Neutrophil (primary cell): ENCODE measurements around the gene FANK1.

Experiments
- H3K27ac ChIP-seq: fragments of 200-600 bp; sonication (generic); 2 replicates; pipeline ENCODE4 v1.5.1; 2016; ENCODE audit warnings: mild to moderate bottlenecking, moderate library complexity
- H3K27me3 ChIP-seq: fragments of 200-600 bp; sonication (generic); 2 replicates; pipeline ENCODE4 v1.6.0; 2016; ENCODE audit warnings: mild to moderate bottlenecking
- H3K36me3 ChIP-seq: fragments of 200-600 bp; sonication (generic); 2 replicates; pipeline ENCODE4 v1.5.1; 2017
- H3K4me1 ChIP-seq, 2 experiments: fragments of 200-600 bp in 1 of 2; sonication (generic) in 1 of 2; 1 replicate in 1 of 2; 2 replicates in 1 of 2; pipeline versions ENCODE4 v1.5.1 to v1.6.1; 2013 to 2016; ENCODE audit warnings: low read depth in 1 of 2, low read length in 1 of 2, mild to moderate bottlenecking in 1 of 2, moderate library complexity in 1 of 2; ENCODE audit not compliant: control insufficient read depth in 1 of 2, insufficient read depth in 1 of 2
- H3K4me3 ChIP-seq, 2 experiments: fragments of 200-600 bp in 1 of 2; sonication (generic) in 1 of 2; 1 replicate in 1 of 2; 2 replicates in 1 of 2; pipeline ENCODE4 v1.5.1; 2013 to 2016; ENCODE audit warnings: low read depth in 1 of 2, low read length in 1 of 2, mild to moderate bottlenecking in 1 of 2, moderate library complexity in 1 of 2
- H3K9me3 ChIP-seq: fragments of 200-600 bp; sonication (generic); 2 replicates; pipeline ENCODE4 v1.5.1; 2016
- TF ChIP-seq, protein P1 (sequence below): fragments of 200-600 bp; sonication (generic); IDR thresholded peaks from 2 replicates; pipeline ENCODE4 v1.5.1; 2016; ENCODE audit warnings: antibody characterized with exemption

The FANK1 gene

GRCh38 chr10:126011995-126012394 is 115.6 kb downstream of the FANK1 start:
- H3K4me3 ChIP-seq, result no peak overlapping the region
- H3K27ac ChIP-seq, result no peak overlapping the region
- TF ChIP-seq, protein P1, sequence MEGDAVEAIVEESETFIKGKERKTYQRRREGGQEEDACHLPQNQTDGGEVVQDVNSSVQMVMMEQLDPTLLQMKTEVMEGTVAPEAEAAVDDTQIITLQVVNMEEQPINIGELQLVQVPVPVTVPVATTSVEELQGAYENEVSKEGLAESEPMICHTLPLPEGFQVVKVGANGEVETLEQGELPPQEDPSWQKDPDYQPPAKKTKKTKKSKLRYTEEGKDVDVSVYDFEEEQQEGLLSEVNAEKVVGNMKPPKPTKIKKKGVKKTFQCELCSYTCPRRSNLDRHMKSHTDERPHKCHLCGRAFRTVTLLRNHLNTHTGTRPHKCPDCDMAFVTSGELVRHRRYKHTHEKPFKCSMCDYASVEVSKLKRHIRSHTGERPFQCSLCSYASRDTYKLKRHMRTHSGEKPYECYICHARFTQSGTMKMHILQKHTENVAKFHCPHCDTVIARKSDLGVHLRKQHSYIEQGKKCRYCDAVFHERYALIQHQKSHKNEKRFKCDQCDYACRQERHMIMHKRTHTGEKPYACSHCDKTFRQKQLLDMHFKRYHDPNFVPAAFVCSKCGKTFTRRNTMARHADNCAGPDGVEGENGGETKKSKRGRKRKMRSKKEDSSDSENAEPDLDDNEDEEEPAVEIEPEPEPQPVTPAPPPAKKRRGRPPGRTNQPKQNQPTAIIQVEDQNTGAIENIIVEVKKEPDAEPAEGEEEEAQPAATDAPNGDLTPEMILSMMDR, result no peak
- H3K4me1 ChIP-seq, result no peaks in the 10 kb centered on the region
- H3K27me3 ChIP-seq, result no peaks in the 10 kb centered on the region
- H3K9me3 ChIP-seq, result no peaks in the 10 kb centered on the region
- no peaks in the 10 kb centered on the region for H3K36me3 ChIP-seq

DNA sequence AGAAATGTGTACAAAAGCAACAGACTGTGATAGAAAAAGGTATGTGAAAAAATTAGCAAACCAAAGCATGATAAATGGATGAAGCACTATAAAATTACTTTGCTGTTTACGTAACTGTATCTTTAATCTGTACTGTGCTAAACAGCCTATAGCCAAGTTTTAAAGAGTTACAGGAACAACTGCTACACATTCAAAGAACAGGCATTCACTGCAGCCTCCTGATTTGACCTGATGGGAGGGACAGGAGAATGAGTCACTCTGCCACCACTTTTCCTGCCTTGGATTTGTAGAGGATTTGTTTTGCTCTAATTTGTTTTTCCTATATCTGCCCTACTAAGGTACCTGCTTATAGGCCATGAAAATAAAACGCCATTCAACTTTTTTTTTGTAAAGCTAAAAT is 116.1 kb downstream of the FANK1 start:
- H3K4me1 ChIP-seq, result no peaks in the 10 kb centered on the region
- no peaks in the 10 kb centered on the region for H3K9me3 ChIP-seq
- H3K27me3 ChIP-seq, result no peaks in the 10 kb centered on the region
- TF ChIP-seq, protein P1, result no peak
- no peaks in the 10 kb centered on the region for H3K36me3 ChIP-seq
- H3K27ac ChIP-seq, result no peak overlapping the region
- no peak overlapping the region for H3K4me3 ChIP-seq

DNA sequence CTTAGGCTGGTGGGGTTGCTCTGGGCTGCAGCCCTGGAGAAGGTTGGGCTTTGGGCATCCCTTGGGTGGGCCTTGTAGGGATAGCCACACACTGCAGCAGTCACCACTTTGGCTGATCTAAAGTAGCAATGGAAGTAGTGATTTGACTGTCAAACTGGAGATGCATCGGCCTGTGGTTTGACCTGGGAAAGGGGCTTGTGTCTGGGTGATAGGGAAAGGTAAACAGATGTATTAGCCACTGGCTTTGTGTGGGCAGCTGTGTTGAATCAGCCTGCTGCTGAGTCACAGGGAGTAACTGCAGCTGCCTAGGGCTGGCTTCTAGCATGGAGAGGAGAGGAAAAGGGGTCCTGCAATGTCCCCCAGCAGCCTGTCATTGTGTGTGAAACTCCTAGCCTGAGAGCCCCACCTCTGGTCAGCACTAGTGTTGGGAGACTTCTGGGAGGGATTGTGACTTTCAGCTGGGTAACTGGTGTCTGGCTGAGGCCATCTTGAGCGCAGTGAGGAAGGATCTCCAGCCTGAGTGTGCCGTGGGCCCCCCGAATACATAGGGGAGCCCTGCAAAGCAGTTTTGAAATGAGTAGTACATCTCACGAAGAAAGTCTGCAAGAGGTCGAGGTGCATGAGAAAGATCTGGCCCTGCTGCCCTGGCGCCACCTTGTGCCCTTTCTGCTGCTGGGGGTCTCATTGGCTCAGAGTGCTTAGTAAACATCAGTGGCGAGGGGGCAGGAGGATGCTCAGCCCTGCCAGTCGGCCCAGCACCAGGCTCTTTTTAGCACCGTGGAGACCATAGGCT is 117.3 kb downstream of the FANK1 start:
- Histone ChIP-seq H3K36me3 (no peaks in the 10 kb centered on the region), H3K9me3 (no peaks in the 10 kb centered on the region), H3K27ac (no peak overlapping the region), H3K4me3 (no peak overlapping the region), H3K4me1 (no peaks in the 10 kb centered on the region), H3K27me3 (no peaks in the 10 kb centered on the region)
- TF ChIP-seq, protein P1, result no peak

DNA sequence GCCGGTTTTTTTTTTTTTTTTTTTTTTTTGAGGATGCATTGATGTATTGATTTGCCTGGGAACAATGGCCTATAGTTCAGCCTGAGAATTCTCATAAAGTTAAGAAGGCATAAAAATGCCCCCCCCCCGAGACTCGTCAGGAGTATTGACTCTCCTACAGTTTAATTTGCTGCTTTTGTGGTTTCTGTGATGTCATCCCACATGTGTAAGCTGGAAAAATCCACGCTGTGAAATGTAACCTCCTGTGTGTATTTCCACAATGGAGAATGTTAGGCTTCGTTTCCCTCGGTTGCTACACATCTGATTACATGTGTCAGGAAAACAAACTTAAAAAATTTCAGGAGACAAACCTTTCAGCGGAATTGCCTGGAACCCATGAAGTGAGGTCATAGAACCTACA is 117.9 kb downstream of the FANK1 start:
- Histone ChIP-seq H3K36me3 (no peaks in the 10 kb centered on the region), H3K9me3 (no peaks in the 10 kb centered on the region), H3K4me3 (no peak overlapping the region), H3K27ac (no peak overlapping the region), H3K27me3 (no peaks in the 10 kb centered on the region), H3K4me1 (no peaks in the 10 kb centered on the region)
- TF ChIP-seq, protein P1, result no peak

GRCh38 chr10:126015413-126015812 is 119.0 kb downstream of the FANK1 start:
- Histone ChIP-seq H3K4me3 (no peak overlapping the region), H3K27me3 (no peaks in the 10 kb centered on the region), H3K4me1 (no peaks in the 10 kb centered on the region), H3K9me3 (no peaks in the 10 kb centered on the region), H3K36me3 (no peaks in the 10 kb centered on the region), H3K27ac (no peak overlapping the region)
- TF ChIP-seq, protein P1, result no peak
